ENCODE data around the gene STAP1.
"Not testable (repeated sequence)": the region's sequence is repeated elsewhere in the genome, so short reads cannot be mapped to it uniquely, and the experiment has no call there.

Gene STAP1

DNA sequence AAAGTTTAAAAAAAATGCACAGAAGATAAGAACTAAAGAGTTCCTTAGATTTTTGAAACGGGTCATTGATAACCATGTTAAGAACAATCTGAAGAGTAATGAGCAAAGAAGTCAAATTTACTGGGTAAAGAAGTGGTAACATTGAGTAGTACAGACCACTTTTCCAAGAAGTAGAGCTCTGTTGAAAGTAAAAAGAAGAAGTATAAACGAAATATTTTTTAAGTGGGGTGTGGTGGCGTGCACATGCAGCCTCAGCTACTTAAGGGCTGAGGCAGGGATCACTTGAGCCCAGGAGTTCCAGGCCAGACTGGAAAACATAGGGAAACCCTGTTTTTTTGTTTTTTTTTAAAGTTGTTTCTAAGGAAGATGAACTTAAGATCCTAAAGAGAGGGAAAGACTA lies 74.0 kb downstream of the STAP1 start:
- no peak for DNase-seq

- DNase-seq: no peak
Observed at GRCh38 chr4:67634741-67635140, 76.2 kb downstream of the STAP1 start.

DNA sequence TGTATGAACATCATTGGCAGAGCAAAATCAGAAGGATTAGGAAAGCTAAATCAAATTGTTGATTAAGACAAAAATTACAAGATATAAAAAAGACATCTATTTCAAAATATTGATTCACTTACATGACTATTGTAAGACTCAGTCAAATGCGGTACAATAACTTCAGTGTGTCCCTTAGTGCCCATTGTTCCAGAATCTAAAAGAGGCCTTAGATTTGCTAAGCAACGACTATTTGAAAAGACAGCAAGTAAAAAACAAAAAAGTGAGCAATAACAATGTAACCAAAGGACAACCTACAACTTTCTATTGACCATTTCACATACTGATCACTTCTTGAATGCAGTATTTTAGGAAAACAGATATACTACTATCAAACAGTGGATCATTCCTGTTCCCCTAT lies 76.8 kb downstream of the STAP1 start:
- DNase-seq: no peak

GRCh38 chr4:67636978-67637377 lies 78.5 kb downstream of the STAP1 start:
- DNase-seq: not testable (repeated sequence)

- DNase-seq: no peak
Observed at GRCh38 chr4:67638136-67638535, 79.6 kb downstream of the STAP1 start.

- no peak for DNase-seq
Observed at GRCh38 chr4:67651536-67651935, 93.0 kb downstream of the STAP1 start.
